ENCODE measurements around the gene VSTM4. TPM values are rescaled to one million over a fixed set of nuclear protein-coding genes. Genes with fewer than 3 reads are reported as not detected.

Gene VSTM4
- total RNA-seq, 1 donor from 2014 or later, result 0.50 TPM

GRCh38 chr10:49023752-49024151, 91.6 kb downstream of the VSTM4 start:
- TF ChIP-seq CTCF (IDR thresholded peaks at IDR 0.05; ENCODE audit: insufficient read depth, low read length, poor library complexity, severe bottlenecking), result no peak
- DNase-seq (ENCODE audit: low read depth), result no peak
- Histone ChIP-seq H3K36me3 (ENCODE audit: control insufficient read depth, insufficient read depth, low read length) (no peaks in the 10 kb centered on the region), H3K4me3 (ENCODE audit: low read depth, low read length) (no peak overlapping the region), H3K27me3 (ENCODE audit: control insufficient read depth, insufficient read depth, low read length) (no peaks in the 10 kb centered on the region)

- H3K4me3 ChIP-seq (ENCODE audit: low read depth, low read length), result no peak overlapping the region
- DNase-seq (ENCODE audit: low read depth), result no peak
- TF ChIP-seq CTCF (IDR thresholded peaks at IDR 0.05; ENCODE audit: insufficient read depth, low read length, poor library complexity, severe bottlenecking), result no peak
- no peaks in the 10 kb centered on the region for H3K36me3 ChIP-seq (ENCODE audit: control insufficient read depth, insufficient read depth, low read length)
- no peaks in the 10 kb centered on the region for H3K27me3 ChIP-seq (ENCODE audit: control insufficient read depth, insufficient read depth, low read length)
Observed at GRCh38 chr10:49023071-49023470, 92.3 kb downstream of the VSTM4 start.

GRCh38 chr10:49021685-49022084, 93.6 kb downstream of the VSTM4 start:
- H3K4me3 ChIP-seq (ENCODE audit: low read depth, low read length), result no peak overlapping the region
- no peak for DNase-seq (ENCODE audit: low read depth)
- no peaks in the 10 kb centered on the region for H3K36me3 ChIP-seq (ENCODE audit: control insufficient read depth, insufficient read depth, low read length)
- no peak for TF ChIP-seq CTCF (IDR thresholded peaks at IDR 0.05; ENCODE audit: insufficient read depth, low read length, poor library complexity, severe bottlenecking)
- H3K27me3 ChIP-seq (ENCODE audit: control insufficient read depth, insufficient read depth, low read length), result no peaks in the 10 kb centered on the region

- Histone ChIP-seq H3K36me3 (ENCODE audit: control insufficient read depth, insufficient read depth, low read length) (no peaks in the 10 kb centered on the region), H3K4me3 (ENCODE audit: low read depth, low read length) (no peak overlapping the region), H3K27me3 (ENCODE audit: control insufficient read depth, insufficient read depth, low read length) (peaks cover 5% of the 10 kb centered on the region)
- DNase-seq (ENCODE audit: low read depth), result no peak
- no peak for TF ChIP-seq CTCF (IDR thresholded peaks at IDR 0.05; ENCODE audit: insufficient read depth, low read length, poor library complexity, severe bottlenecking)
Observed at GRCh38 chr10:49015700-49016099, 99.6 kb downstream of the VSTM4 start.

GRCh38 chr10:49012603-49013002, 102.7 kb downstream of the VSTM4 start:
- Histone ChIP-seq H3K27me3 (ENCODE audit: control insufficient read depth, insufficient read depth, low read length) (peaks cover 7% of the 10 kb centered on the region), H3K36me3 (ENCODE audit: control insufficient read depth, insufficient read depth, low read length) (no peaks in the 10 kb centered on the region), H3K4me3 (ENCODE audit: low read depth, low read length) (no peak overlapping the region)
- no peak for TF ChIP-seq CTCF (IDR thresholded peaks at IDR 0.05; ENCODE audit: insufficient read depth, low read length, poor library complexity, severe bottlenecking)
- DNase-seq (ENCODE audit: low read depth), result no peak

- no peaks in the 10 kb centered on the region for H3K36me3 ChIP-seq (ENCODE audit: control insufficient read depth, insufficient read depth, low read length)
- H3K27me3 ChIP-seq (ENCODE audit: control insufficient read depth, insufficient read depth, low read length), result peaks cover 7% of the 10 kb centered on the region
- no peak for DNase-seq (ENCODE audit: low read depth)
- H3K4me3 ChIP-seq (ENCODE audit: low read depth, low read length), result no peak overlapping the region
- no peak for TF ChIP-seq CTCF (IDR thresholded peaks at IDR 0.05; ENCODE audit: insufficient read depth, low read length, poor library complexity, severe bottlenecking)
Observed at GRCh38 chr10:49011756-49012155, 103.6 kb downstream of the VSTM4 start.
